ENCODE measurements around the gene GPRASP2. TPM values are rescaled to one million over a fixed set of nuclear protein-coding genes. Genes with fewer than 3 reads are reported as not detected.
"Not testable (repeated sequence)": the region's sequence is repeated elsewhere in the genome, so short reads cannot be mapped to it uniquely, and the experiment has no call there.

Gene GPRASP2
- total RNA-seq = under 1 TPM; 0.52 to 0.57 TPM

DNA sequence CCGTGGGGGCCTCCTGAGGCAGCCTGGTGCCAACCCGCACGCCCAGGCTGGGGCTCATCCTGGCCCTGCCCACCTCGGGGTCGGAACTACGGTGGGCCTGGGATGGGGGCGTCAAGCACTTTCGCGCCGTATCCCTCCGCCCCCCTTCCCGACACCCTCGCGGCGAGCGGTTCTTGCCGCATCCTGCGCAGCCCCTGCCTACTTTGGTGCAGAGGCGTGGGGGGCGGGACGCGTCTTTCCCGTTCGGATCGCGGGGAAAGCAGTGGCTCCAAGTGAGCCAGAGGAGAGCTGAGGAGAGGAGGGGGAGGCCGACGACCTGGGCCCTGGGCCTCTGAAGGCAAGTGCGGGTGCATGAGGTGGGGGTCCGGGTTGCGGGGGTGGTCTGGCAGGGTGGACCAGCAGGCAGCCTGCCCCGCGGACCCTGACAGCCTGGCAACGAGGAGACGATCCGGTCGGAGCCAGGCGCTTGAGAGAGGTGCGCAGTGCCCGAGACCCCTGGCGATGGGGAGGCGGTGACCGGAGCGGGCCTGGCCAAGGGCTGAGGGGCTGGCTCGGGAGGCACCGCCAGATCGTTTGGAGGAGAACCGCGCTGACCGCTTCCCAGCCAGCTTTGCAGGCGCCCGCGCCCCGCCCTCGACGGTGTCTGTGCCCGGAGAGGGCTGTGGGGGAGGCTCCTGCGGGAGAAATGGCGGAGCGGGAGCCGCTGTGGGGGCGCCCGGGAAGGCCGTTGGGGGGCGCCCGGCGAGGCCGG is at the start of gene GPRASP2:
GPRASP2 (plus strand) TSS at position 233 of the 751 bp plus-strand sequence. CDS start 2,422 bp downstream, outside the sequence.
- POLR2A ChIA-PET = no interaction called here
- CTCF ChIA-PET = no interaction called here

DNA sequence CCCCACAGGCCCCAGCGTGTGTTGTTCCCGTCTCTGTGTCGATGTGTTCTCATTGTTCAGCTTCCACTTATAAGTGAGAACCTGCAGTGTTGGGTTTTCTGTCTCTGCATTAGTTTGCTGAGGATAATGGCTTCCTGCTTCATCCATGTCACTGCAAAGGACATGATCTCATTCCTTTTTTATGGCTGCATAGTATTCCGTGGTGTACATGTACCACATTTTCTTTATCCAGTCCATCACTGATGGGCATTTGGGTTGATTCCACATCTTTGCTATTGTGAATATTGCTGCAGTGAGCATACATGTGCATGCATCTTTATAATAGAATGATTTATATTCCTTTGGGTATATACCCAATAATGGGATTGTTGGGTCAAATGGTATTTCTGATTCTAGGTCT is 48.4 kb upstream of the GPRASP2 start:
- POLR2A ChIA-PET, CTCF ChIA-PET: not testable (repeated sequence)

DNA sequence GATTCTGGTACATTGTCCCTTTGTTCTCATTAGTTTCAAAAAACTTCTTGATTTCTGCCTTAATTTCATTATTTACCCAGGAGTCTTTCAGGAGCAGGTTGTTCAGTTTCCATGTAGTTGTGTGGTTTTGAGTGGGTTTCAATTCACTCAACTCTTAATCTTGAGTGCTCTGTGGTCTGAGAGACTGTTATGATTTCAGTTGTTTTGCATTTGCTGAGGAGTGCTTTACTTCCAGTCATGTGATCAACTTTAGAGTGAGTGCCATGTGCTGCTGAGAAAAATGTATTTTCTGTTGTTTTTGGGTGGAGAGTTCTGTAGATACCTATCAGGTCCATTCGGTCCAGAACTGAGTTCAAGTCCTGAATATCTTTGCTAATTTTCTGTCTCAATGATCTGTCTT is 45.2 kb upstream of the GPRASP2 start:
- CTCF ChIA-PET, POLR2A ChIA-PET: not testable (repeated sequence)

DNA sequence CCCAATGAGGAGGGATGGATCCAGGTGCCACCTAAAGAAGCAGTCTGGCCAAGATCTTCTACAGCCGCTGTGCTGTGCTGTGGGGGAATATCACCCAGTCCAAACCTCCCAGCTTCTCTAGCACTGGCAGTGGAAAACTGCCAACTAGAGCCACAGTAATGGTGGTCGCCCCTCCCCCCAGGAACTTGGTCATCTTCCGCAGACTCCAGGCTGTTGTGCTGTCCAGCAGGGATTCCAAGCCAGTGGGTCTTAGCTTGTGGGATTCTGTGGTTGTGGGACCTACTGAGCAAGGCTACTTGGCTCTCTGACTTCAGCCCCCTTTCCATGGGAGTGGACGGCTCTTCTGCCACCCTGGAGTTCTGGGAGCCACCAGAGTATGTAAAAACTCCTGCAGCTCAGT is 42.7 kb upstream of the GPRASP2 start:
- ChIA-PET CTCF (no interaction called here), POLR2A (no interaction called here)

DNA sequence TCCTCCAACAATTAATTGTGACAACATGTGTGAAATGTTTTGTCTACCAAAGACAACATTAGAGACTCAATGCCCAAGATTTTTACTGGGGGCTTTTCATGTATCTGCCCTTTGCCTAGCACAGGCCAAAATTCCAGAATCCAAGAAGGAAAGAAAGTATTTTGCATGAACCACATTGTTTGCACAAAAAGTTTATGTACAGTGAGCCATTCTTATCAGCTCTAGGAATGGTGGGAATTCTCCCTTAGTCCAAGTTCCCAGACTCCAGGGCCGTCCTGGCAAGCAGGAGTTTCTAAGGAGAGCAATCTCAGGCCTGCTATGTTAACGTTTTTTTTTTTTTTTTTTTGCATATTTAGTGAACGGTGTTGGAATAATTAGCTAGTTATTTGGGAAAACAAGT is 39.4 kb upstream of the GPRASP2 start:
- CTCF ChIA-PET = no interaction called here
- POLR2A ChIA-PET = interaction anchor here (0.6 kb wide), 1 partner anchor 74 kb away, joined by 6 read pairs; no protein-coding TSS in a partner anchor

DNA sequence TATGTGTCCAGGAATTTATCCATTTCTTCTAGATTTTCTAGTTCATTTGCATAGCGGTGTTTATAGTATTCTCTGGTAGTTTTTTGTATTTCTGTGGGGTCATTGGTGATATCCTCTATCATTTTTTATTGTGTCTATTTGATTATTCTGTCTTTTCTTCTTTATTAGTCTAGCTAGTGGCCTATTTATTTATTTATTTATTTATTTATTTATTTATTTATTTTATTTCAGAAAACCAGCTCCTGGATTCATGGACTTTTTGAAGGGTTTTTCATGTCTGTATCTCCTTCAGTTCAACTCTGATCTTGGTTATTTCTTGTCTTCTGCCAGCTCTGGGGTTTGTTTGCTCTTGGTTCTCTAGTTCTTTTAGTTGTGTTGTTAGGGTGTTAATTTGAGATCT is 34.8 kb upstream of the GPRASP2 start:
- CTCF ChIA-PET, POLR2A ChIA-PET: not testable (repeated sequence)

DNA sequence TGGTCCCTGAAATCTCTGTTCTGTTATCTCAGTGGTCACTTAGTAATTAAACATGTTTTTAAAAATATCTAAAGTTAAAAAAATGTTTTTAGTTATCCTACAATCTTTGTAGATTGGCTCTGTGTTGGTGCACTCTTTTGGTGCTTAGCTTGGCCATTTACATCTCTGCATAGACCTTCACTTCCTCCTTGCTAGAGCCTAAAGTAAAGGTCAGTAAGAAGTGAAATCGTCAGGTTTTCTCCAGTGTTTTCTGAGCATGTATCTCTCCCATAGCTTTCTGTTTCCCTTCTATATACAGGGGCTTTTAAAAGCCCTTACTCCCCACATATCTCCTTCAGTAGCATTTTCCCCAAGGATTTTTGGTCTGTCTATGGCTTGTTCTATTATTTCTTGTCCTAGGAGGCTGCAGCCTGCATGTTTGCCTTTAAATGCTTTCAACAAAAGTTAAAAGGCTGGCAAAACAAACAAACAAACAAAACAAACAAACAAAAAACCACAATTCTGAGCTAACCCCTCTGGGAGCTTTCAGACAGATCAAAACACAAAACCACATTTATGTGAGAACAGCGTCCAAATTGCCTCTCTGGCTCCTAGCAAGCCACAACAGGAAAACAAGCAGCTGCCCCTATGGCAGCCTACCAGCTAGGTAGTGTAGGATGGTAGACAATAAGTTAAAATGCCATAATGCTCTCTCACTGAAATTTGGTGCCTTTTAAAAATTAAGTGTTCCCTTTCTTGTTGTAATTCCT is 27.3 kb upstream of the GPRASP2 start:
- CTCF ChIA-PET = no interaction called here
- POLR2A ChIA-PET = no interaction called here

DNA sequence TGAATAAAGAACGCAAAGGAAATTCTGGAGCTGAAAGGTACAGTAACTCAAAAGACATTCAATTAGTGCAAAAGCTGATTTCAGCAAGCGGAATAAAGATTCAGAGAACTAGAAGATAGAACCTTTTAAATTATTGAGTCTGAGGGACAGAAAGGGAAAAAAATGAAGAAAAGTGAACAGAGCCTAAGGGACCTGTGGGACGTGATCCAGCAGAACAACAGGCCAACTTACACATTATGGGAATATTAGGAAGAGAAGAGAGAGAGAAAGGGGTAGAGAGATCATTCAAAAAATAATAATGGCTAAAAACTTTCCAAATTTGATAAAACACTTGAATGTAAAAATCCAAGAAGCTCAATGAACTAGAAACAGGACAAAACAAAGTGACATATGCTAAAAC is 17.5 kb upstream of the GPRASP2 start:
- CTCF ChIA-PET = no interaction called here

DNA sequence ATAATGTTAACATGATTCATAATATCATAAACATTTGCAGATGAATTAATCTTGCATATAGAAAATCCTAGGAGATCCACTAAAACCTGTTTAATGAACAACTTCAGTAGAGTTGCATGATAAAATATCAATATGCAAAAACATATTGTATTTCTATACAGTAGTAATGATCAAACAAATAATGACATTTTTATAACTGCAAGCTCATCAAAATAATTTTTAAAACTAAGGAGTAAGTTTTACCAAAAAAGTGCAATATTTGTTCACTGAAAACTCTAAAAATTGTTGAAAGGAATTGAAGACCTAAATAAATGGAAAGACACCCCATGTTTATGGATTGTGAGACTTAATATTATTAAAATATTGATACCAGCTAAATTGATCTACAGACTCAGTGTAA is 15.9 kb upstream of the GPRASP2 start:
- POLR2A ChIA-PET = no interaction called here
- CTCF ChIA-PET = no interaction called here

More for the DNA sequence above, 17.5 kb upstream of the GPRASP2 start:
- POLR2A ChIA-PET = no interaction called here

DNA sequence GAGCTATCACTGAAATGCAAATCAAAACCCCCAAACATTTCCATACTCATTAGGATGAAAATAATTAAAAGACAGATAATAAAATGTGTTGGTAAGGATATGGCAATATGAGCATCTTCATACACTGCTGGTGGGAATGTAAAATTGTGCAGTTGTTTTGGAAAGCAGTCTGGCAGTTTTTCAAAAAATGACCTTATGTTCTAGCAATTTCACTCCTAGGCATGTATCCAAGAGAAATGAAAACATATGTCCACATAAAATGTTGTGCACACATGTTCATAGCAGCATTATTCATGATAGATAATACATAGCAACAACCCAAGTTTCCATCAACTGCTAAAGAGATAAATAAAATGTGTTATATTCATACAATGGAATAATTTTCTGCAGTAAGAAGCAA is 14.8 kb upstream of the GPRASP2 start:
- POLR2A ChIA-PET = no interaction called here
- CTCF ChIA-PET = no interaction called here

DNA sequence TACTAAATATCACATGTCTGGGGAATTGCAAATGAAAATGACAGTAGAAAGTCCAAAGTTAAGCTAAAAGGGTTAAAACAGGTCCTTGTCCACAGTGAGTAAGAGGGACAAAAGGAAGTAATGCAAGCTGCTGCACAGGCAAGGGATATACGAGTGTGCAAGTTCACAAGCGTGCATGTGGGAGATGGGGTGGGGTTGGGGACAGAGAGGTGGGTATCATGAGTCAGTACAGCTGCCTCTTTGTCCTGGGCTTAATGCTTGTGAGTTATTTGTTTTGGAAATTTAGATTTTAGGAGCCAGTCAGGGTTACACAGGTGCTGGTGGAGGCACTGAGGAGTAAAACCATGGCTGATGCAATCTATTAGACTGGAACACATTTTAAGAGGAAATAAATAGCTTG is 3.3 kb upstream of the GPRASP2 start:
- ChIA-PET POLR2A (no interaction called here), CTCF (no interaction called here)

DNA sequence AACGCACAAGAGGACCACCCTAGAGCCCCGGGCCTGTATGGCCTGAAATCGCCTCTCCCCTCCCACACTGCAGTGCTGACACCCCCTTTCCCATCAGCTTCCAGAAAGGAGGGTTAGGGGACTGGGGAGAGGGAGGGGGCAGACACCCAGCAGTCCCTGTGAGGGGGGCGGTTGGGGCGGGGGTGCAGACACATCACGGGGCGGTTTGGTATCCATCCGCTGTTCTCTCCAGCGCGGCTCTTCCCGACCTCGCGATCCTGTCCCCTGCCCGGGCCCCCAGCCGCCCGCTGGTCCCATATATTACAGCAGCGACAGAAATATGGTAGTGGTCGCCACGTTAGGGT is 404 bp upstream of the GPRASP2 start:
- CTCF ChIA-PET = no interaction called here
- POLR2A ChIA-PET = no interaction called here

DNA sequence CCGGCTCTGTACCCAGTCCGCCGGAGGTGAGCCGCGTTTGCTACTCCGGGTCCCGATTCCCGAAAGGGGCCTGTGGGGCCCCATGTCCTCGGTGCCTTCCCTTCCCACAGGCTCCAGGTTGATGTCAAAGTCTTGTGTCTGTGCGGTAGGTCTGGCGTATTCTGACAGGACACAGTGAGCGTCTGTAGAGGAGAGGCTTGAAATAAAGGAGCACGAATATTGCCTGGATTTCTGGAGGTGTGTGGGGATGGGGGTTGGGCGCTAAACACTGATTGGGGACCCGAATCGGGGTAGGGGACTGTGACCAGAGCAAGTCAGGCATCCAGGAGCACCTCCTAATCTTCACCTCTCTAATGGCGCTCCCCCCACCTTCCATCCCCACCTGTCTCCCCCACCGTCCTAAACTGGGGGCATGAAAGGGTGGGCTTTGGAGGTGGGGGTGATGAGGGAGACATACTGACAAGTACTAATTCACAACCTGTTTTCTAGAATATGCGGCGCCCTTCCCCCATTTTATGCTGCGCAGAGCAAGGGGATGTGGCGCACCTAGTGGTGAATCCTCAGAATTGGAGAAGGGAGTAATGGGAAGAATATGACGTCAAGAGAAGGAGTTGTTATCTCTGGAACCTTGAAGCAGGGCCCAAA is 855 bp downstream of the GPRASP2 start:
- POLR2A ChIA-PET = no interaction called here
- CTCF ChIA-PET = no interaction called here

DNA sequence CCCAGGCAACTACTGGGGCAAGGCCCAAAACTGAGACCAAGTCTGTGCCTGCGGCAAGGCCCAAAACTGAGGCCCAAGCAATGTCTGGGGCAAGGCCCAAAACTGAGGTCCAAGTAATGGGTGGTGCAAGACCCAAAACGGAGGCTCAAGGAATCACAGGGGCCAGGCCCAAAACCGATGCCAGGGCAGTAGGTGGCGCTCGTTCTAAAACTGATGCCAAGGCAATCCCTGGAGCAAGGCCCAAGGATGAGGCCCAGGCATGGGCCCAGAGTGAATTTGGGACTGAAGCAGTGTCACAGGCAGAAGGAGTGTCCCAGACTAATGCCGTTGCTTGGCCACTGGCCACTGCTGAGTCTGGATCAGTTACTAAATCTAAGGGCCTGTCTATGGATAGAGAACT is 2.7 kb downstream of the GPRASP2 start:
- CTCF ChIA-PET = no interaction called here
- POLR2A ChIA-PET = no interaction called here

DNA sequence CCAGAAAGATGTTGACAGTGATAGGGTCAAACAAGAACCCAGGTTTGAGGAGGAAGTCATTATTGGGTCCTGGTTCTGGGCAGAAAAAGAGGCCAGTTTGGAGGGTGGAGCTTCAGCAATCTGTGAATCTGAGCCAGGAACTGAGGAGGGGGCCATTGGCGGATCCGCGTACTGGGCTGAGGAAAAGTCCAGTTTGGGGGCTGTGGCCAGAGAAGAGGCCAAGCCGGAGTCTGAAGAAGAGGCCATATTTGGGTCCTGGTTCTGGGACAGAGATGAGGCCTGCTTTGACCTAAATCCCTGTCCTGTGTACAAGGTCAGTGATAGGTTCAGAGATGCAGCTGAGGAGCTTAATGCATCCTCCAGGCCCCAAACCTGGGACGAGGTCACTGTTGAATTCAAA is 3.7 kb downstream of the GPRASP2 start:
- POLR2A ChIA-PET = no interaction called here
- CTCF ChIA-PET = no interaction called here

DNA sequence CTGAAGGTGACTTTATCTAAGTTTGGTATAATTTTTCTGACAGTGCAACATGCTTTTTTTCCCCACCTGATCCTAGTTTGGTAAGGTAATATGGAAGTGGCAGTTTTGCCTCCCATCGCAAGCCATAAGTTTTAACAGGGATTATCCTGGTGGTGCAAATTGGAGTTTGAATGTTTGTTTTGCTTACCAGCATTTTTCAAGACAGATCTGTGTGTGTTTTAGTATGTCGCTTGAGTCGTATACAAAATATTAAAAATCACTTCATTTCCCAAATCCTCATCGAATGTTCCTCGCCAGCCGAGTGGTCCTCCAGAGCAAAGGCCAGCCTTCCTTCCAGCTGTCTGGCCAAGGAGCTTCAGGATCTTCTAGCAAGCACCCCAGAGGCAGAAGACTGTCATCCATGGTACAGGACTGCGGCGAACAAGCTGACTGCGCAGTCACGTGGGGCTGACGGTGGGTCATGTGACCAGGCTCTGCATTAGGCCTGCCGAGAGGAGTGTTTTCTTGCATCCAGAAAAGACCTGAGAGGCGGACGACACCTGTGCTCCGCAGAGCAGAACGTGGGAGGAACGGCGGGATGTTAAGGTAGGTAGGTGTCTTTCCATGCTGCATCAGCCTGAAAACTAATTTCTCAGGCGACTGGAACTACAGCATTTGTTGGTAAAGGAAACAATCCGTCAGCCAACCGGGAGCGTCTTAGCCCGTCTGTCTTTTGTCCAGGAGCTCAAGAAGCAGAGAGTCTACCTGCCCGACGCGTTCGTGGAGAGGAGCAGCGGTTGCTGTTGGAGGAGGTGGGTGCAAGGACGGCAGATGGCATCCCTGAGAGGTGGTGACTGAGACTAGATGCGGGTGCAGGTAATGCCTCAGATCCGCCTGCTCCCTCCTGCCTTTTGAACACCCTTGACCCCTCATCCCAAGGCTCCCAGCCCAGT is 8.3 kb downstream of the GPRASP2 start, which contains the start of gene GPRASP3:
GPRASP3 (plus strand) TSS at position 507 of the 932 bp plus-strand sequence. CDS start 28,253 bp downstream, outside the sequence.
- ChIA-PET CTCF (no interaction called here), POLR2A (no interaction called here)

DNA sequence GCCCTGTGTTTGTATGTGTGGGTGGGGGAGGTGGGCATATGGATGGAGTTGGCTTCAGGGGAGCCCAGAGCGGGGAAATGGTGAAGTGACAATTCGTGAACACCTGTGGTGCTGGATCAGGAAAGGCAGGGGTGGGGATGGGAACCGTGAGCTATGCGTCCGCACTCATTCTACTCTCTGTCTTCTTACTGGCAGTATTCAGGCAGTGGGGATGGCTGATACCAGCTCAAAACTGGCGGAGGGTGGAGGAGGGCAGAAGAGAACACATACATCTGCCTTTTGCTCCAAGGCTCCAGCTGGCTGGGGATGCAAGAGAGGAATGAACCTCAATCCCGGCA is 8.9 kb downstream of the GPRASP2 start:
- POLR2A ChIA-PET = not testable (repeated sequence)

DNA sequence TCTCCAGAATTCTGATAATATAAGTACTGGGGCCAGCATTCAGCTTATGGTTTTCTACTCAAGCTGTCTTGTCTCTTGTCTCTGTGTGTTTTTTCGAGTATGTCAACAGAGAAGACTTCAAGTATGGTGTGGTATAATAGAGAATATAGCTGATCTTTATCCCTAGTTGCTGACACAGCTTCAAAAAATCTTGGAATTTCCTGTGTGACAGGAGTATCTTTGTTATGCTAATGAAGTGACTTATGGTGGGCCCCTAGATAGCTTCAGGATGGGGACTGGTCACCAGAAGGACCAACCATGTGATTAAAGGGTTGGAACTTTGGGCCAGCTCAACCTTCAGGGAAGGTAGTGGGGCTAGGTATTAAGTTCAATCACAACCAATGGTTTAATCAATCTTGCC is 11.2 kb downstream of the GPRASP2 start:
- CTCF ChIA-PET = no interaction called here
- POLR2A ChIA-PET = no interaction called here

More for the DNA sequence above, 8.9 kb downstream of the GPRASP2 start:
- CTCF ChIA-PET = not testable (repeated sequence)

DNA sequence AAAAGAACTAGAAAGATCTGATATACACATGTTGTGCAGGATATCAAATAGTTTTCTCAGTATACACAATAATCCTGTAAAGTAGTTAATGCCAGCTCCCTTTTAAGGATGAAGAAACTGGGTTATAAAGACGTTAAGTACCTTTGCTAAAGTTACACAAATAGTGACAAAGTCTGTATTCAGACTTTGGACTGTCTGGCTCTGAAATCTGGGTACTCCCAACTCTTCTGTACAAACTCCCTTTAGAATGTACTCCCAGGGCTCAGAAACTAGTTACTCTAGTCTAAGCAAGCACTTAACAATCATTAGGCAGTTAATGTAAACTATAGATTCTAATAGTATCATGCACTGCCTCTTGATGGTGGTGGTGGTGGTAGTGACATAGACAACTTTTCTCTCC is 15.5 kb downstream of the GPRASP2 start:
- ChIA-PET POLR2A (no interaction called here), CTCF (no interaction called here)

DNA sequence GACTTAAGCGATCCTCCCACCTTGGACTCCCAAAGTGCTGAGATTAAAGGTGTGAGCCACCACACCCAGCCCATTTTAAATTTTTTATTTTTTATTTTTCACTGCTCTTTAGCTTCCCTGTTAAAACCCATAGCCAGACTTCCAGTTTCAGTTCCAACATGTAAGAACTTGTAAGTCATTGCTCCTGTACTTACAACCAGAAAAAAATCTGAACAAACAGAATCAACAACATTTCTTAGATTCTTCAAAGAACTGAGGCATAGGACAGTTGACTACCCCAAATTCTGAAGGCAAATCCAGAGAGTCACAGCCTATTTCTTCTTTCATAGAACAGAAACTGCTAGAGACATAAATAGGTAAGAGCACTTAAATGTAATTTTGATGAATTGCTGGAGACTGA is 16.4 kb downstream of the GPRASP2 start:
- POLR2A ChIA-PET = no interaction called here
- CTCF ChIA-PET = no interaction called here

All from activated CD8-positive, alpha-beta memory T cell treated with anti-CD3 and anti-CD28 coated beads for 36 hours (primary cell).